ENCODE measurements around the gene PCSK6. TPM values are rescaled to one million over a fixed set of nuclear protein-coding genes. Genes with fewer than 3 reads are reported as not detected.
"Not testable (repeated sequence)": the region's sequence is repeated elsewhere in the genome, so short reads cannot be mapped to it uniquely, and the experiment has no call there.

The PCSK6 gene
- total RNA-seq, 1 donor from 2014 or later: 31.8 TPM

DNA sequence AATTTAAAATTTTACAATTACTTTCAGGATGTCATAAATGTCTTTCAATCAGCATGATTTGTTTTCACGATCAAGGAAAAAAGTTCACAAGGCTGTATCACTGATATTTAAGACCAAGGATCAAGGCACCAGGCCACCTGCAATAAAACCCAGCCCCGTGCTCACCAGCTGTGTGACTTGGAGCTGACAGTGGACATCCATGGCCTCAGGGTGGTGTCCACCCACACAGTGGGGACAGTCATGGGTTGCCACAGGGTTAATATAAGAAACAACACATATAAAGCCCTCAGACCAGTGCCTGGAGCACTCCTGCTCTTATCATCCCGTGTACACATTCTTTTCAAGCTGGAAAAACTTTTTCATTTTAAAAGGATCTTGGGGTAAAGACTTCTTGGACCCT lies 56.5 kb downstream of the PCSK6 start:
- DNase-seq (ENCODE audit: low read depth in 2 of 2): no peak

DNA sequence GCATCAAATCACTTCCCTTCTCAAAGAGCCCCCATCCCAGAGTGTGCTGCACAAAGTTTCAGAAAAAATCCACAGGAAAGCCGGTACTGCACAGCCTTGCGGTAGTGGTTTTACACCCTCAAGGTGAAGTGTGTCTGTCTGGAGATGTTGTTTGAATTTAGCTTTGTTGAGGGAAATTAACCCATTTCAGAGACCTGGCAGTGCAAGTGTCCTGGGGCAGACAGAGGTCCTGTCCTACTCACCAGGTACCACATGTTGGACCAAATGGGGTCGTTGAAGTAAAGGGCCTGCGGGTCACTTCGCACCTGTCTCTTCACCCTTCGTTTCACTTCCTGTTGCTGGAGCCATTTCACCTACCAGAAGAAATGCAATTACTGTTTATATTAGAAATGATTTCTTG lies 57.8 kb downstream of the PCSK6 start:
- no peak for DNase-seq (ENCODE audit: low read depth in 2 of 2)

DNA sequence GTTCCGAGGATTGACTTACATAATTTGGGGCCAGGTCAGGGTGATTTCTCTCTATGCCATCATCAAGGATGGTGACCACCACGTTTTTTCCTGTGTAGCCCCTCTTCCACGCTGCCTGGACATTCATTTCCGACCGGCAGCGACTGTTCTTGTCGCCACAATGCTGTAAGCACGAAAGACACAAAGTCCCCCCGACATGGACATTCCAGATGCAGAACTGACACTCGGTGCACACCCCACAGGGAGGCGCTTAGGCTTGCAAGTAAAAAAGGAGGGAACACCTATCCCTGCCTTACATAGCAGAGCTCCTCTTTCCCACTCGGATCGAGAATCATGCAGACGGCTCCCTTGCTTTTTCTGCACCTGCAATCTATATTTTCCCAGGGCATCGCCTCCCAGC lies 58.2 kb downstream of the PCSK6 start:
- DNase-seq (ENCODE audit: low read depth in 2 of 2): no peak

DNA sequence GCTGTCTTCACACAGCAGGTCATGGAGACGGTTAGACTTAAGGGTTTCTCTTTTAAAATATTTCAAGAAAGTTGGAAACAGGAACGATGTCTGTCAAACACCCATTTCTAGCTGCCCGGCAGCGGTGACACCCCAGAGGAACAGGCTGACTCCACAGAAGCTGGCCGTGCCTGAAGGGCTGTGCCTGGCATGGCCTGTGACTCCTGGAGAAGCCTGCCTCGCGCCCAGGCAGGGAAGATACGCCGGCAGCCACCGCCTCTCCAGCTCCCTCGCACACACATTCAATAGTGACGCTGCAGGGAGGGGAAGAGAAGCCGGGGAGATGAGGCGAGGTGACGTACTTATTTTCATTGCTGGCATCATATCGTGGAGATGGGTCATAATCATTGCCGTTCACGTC lies 59.9 kb downstream of the PCSK6 start:
- no peak for DNase-seq (ENCODE audit: low read depth in 2 of 2)

DNA sequence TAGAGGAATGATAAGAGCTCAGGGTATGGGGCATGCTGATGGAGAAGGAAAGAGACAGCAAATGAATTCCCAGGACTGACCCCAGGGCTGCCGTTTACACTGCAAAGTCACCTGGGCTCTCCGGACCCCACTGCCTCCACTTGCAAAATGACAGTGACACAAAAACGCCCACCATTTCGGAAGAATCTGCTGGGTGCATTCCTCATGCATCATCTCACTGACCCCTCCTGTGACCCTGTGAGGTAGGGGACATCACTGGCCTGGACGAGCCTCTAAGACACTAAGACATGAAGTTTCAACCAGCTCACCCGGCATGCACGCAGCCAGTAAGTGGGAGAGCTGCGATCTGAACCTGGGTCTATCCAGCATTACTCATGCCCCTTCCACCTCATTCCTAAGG lies 60.3 kb downstream of the PCSK6 start:
- no peak for DNase-seq (ENCODE audit: low read depth in 2 of 2)

DNA sequence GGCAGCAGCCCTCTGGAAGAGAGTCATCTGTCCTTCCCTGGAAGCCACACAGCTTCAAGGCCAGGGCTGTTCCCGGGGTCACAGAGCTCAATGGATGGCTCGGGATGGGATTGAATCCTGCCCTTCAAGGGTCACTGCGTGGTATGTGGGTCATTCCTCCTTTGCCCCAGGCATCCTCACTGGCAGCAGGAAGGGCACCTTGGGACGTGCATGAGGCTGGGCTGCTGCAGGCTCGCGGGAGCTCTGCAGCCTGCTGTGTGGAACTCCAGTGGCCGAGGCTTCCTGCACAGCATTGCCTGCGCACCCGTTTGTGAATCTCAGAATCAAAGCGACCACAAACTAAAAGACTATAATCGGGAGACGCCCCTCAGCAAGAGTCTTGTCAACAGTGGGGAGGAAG lies 60.7 kb downstream of the PCSK6 start:
- no peak for DNase-seq (ENCODE audit: low read depth in 2 of 2)

DNA sequence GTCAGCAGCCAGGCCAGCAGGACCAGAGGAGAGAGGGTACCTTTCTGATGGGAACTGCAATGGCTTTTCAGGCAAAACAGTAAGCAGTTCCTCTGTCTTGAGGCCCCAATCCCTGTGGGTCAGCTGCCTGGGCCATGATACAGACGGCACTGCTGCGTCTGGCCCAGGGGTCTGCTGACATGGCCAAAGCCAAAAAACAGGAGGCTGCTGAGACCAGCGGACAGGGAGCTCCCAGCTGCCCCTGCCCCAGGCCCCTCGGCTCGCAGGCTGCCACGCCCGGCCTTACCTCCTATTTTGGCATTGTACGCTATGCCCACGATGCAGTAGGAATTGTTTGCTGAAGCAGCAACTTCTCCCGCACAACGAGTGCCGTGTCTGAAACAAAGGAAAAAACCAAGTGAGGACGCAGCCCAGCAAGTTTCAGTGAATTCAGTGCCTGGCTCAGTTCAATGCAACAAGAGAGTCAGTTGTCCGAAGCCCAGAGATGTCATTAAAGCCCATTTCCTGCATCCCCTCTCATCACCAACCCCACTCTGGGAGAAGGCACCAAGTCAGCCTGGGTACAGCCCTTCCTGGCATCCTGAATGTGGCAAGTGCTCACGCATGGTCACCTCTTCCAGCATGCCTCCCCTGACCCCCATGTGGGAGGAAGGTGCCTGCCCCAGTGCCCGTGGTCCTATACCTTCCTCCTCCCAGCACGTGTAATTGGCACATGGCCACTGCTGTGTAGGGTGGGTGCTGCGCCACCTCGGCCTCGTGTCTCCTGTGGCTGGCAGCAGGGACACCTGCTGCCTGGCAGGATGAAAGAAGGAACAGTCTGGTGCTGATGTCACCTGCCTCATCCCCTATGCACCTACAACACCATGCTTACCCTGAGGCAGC lies 61.7 kb downstream of the PCSK6 start:
- no peak for DNase-seq (ENCODE audit: low read depth in 2 of 2)

DNA sequence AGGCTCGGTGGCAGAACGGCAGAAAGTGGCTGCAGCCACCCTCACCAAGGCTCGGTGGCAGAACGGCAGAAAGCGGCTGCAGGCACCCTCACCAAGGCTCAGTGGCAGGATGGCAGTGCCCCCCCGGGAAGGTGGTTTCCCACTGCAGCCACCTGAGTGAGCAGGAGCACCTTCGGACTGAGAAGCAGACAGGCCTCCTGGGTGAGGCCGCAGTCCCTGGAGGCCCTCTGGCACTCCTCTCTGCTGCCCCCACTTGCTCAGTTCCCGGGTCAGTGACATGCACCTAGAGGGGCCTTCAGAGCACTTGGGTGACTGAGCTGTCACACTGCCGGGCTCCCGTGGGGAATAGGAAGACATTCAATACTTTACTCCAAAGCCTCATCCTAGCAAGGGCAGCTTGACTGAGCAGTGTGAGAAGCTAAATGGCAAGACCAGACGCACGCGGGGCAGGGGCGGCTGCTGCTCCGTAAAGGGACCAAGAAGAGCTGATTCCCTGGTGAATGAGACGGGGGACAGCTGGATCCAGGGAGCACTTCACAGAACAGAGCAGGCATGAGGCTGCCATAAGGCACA lies 62.7 kb downstream of the PCSK6 start:
- no peak for DNase-seq (ENCODE audit: low read depth in 2 of 2)

DNA sequence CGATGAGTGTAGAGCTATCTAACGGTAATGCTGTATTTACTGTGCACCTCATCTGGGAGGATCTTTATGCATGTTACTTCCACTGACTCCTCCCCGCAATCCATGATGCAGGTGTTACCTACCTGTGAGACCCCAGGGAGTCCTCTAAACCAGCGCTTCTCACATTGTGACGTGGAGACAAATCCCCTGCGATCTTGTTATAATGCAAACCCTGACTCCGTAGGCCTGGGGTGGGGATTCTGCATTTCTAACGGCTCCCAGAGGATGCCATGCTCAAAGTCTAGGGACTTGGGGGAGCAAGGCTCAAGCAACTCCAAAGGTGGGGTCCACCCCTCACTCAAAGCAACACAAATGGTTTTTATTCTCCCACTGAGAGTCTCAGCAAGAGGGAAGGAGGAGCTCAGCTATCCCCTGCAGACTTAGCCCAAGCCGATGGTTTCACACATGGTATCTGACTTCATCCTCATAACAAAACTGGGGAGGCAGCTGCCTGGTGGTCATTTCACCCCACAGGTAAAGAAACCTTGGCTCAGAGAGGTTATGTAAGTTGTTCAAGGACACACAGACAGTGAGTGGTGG lies 63.6 kb downstream of the PCSK6 start:
- no peak for DNase-seq (ENCODE audit: low read depth in 2 of 2)

DNA sequence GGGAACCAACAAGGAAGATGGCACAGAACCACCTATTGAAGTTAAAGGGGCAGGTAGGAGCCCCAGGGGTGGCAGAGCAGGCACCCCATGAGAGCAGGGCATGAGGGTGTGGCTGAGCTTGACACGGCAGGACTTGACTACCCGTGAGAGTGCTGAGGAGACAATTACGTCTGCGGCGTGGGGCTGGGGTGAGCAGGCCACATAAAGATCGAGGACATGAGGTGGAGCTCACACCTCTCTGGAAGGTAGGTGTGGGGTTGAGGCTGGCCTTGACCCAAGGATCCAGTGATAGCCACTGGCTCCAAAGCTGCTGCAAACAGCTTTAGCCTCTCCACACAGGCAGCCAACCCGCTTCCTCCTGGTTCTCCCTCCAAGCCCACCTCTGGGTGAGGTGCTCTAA lies 64.5 kb downstream of the PCSK6 start:
- DNase-seq (ENCODE audit: low read depth in 2 of 2): no peak

DNA sequence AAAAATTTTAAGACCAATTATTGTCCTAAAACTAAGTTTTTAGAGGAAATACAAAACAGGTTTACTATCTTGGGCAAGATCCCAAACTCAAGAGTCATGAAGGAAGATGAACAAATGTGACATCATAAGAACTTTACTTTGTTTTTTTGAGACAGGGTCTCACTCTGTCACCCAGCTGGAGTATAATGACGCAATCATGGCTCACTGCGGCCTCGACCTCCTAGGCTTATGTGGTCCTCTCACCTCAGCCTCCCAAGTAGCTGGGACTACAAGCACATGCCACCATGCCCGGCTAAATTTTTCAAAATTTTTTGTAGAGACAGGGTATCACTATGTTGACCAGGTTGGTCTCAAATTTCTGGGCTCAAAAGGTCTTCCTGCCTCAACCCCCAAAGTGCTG lies 69.3 kb downstream of the PCSK6 start:
- DNase-seq (ENCODE audit: low read depth in 2 of 2): no peak

DNA sequence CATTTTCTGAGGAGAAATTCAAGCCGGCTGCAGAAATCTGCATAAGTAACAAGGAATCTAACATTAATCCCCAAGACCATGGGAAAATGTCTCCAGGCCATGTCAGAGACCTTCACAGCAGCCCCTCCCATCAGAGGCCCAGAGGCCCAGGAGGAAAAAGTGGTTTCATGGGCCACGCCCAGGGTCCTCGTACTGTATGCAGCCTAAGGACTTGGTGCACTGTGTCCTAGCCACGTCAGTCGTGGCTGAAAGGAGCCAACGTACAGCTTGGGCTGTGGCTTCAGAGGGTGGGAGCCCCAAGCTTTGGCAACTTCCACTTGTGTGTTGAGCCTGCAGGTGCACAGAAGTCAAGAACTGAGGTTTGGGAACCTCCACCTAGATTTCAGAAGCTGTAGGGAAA lies 73.0 kb downstream of the PCSK6 start:
- DNase-seq (ENCODE audit: low read depth in 2 of 2): not testable (repeated sequence)

DNA sequence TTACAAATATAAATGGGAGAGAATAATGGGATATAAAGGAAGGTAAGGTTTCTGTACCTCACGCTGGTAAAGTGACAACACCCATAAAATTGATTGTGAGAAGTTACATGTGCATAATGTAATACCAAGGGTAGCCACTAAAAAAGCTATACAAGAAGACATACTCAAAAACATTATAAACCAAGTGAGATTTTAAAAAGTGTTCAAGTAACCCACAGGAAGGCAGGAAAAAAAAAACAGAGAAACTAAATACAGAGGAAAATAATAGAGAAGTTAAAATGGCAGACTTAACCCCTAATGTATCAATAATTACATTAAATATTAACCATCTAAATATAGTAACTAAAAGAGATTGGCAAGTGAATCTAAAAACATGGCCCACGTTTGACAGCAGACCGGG lies 76.3 kb downstream of the PCSK6 start:
- DNase-seq (ENCODE audit: low read depth in 2 of 2): no peak

DNA sequence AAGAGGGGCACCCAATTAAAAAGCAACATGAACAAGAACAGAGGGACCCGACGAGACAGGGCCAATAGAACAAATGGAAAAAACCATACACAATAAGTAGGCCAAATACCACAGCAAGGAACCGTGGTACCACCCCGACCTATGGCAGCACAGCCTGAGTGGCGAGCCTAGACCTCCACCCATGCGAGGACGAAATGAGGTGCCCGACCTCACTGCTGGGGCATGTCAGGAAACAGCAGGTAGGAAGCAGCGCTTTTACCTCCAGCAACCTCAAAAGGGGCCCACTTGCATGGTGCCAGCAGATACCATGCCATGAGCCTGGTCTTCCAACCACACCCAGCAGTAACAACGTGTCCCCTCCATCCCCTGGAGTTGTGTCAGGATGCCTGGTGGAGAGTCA lies 77.9 kb downstream of the PCSK6 start:
- DNase-seq (ENCODE audit: low read depth in 2 of 2): no peak

DNA sequence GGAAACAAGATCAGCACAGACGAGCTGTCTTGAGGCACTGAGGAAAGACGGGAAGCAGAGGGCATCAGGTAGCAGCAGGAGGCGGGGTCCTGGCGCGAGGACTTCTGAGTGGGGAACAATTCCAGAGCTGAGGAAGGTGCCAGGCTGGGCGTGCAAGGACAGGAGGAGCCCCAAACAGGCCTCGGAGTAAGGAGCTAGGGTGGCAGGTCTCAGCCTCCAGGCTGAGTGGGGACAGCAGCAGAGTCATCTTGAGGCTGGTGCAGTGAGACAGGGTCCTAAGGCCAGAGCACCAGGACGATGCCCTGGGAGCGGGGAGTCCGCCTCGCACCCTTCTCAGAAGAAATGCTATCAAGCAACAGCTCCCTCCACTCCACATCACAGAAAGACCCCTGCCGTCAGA lies 78.4 kb downstream of the PCSK6 start:
- DNase-seq (ENCODE audit: low read depth in 2 of 2): no peak

DNA sequence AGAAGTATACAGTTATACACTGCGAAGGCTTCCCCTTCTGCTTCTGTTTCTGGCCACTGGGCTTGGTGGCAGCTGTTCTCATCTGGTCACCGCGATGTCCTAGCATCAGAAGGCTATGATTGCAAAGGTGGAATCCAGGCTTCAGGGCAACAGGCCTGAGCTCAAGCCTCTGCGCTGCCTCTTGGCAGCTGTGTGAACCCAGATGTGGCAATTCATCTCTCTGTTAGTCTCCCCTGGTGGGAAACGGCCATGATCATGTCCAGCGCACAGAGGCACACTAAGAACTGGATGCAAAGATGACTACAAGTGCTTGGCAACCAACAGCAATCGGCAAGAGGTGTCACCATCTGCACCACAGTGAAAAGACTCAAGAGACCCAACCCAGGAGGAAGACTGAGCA lies 78.9 kb downstream of the PCSK6 start:
- no peak for DNase-seq (ENCODE audit: low read depth in 2 of 2)

DNA sequence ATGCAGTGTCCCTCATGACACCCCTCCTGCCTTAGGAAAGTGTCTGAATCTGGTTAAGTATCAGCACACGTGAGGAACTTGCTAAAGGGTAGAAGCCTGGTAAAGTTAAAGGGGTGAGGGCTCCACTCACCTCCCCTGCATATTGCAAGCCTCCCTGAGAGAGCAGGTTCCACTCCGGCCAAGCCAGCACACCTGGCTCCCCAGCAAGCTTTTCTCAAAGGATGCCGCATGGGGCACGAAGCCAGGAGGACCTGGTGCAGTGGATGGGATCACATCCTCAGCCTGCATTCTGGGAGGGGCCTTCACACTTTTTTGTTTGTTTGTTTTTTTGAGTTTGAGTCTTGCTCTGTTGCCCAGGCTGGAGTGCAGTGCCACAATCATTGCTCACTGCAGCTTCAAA lies 79.9 kb downstream of the PCSK6 start:
- no peak for DNase-seq (ENCODE audit: low read depth in 2 of 2)

DNA sequence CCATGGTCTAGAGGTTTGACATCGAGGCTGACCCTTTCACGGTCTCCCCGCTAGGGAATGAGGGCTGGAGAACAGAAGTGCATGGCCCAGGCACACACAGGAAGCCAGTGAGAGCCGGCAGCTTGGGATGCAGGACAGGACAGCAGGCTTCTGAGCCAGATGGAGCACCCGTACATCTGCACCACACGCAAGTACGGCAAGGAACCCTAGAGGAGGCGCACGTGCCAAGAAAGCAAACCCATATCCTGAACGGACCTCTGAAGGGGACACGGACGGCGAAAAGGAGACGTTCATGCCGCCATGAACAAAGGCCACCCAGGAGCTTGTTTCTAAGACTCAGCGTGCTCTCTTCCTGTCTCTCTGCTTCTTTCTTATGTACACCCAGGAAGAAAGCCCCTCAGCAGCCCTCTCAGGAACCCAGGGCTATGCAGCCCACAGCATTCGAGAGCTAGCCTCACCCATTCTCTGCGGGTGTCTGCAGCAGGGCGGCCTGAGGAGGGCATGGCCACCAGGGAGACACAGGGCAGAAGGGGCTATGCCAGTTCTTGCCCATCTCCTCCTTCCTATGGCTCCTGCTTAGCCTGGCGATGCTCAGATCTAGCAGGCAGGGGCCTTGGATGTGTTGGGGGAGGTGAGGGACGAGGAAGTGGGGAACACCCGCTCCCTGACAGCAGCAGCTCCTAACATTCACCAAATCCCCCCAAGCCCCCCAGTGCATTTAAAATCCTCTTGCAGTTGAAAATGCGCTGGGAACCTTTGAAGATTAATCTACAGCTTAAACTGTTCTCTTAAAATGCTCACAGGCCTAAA lies 81.3 kb downstream of the PCSK6 start:
- no peak for DNase-seq (ENCODE audit: low read depth in 2 of 2)

DNA sequence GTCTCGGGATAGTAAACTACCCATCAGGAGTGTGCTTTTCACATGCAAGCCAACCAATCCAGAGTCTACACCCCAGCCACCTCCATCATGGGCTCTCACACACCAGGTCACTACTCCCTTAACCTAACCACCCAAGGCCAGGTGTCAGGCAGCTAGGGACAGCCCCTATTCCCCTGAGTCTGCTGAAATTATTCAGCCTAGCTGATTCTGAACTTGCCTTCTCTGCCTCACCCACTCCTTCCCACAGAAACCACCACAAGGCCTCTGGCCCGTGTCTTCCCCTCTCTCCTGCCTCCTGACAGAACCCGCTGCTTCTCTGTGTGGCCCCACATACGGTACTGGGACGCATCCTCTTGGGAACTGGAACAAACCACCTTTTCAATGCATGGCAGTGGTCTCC lies 82.1 kb downstream of the PCSK6 start:
- DNase-seq (ENCODE audit: low read depth in 2 of 2): no peak

DNA sequence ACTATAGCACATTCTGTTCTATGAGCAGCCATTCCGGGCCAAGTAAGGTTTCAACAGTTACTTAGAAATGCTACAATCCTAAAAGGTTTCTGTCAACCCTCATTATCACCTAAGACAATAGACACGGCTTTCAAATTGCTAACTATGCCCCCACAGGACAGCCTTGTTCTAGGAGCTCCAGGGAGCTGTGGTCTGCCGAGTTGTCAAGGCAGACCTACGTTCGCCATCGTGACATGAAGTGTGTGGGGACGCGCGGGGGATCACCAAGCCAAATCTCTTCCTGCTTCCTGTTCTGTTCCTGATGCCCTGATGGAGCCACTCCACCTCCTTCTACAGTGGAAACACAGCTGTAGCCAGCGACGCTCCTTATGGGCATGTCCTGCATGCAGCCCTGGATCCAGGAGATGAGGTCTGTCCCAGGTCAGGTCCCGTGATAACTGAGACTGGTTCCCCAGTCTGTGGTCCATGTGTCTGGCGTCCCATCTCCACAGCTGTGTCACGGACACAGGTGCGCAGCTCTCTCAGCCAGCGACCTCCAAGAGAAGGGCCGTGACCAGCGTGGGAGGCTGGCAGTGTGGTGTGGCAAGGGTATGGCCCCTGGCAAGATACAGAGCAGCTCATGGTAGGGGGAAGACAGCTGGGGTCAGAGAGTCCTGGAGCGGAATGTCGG lies 82.8 kb downstream of the PCSK6 start:
- no peak for DNase-seq (ENCODE audit: low read depth in 2 of 2)

DNA sequence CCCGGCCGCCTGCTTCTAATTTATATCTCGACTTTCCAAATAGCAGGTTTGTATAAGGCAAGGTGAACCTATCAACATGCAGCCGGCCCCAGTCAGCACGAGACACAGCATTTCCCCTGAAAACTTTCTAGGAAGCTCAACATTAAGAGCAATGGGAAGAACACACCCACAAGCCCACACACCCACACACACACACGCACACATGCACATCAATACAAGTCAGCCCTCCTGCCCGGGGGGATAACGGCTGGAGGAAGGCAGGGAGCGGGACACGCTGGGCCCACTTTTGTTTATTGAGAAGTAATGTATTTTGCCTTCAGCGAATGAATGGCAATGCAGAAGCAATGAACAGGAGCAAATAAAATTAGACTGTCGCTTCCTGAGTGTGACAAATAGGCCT lies 83.5 kb downstream of the PCSK6 start:
- no peak for DNase-seq (ENCODE audit: low read depth in 2 of 2)

DNA sequence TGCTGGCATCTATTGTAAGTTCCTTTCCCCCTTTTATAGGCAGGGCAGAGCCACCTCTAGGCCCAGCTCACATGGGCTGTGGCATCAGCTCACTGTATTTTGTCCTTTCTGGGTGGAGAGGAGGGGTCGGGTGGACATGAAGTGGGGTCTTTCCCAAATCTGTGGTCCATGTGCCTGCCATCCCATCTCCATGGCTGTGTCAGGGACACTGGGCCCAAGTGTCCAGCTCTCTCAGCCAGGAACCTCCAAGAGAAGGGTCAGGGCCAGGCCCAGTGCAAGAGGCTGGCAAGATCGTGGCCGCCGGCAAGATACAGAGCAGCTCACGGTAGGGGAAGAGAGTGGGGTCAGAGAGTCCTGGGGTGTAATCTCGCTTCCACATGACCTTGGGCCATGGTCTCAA lies 85.3 kb downstream of the PCSK6 start:
- DNase-seq (ENCODE audit: low read depth in 2 of 2): no peak

Data from dermis microvascular lymphatic vessel endothelial cell (primary cell).